MM.1S (cell line): Measurements from ENCODE around the gene CALU.

Source experiments
- DNase-seq: peaks from one replicate; pipeline ENCODE4 v3.0.0-alpha.2; 2015
- H2AFZ ChIP-seq: fragments of 300-600 bp; sonication (generic); 2 replicates; pipeline ENCODE4 v1.6.0; 2016; ENCODE audit warnings: antibody characterized with exemption, low read length
- H3F3A ChIP-seq: fragments of 300-600 bp; sonication (generic); 2 replicates; pipeline ENCODE4 v1.6.1; 2016; ENCODE audit warnings: mild to moderate bottlenecking, antibody characterized with exemption, low read length, moderate library complexity, mixed read lengths; ENCODE audit not compliant: insufficient read depth
- H3K27ac ChIP-seq: fragments of 300-600 bp; sonication (generic); 2 replicates; pipeline ENCODE4 v1.5.1; 2016; ENCODE audit warnings: mild to moderate bottlenecking, low read length
- H3K27me3 ChIP-seq: fragments of 300-600 bp; sonication (generic); replicated peaks from 2 replicates; pipeline ENCODE4 v1.6.0; 2016; ENCODE audit warnings: low read length; ENCODE audit not compliant: insufficient read depth
- H3K36me3 ChIP-seq: fragments of 300-600 bp; sonication (generic); replicated peaks from 2 replicates; pipeline ENCODE4 v1.6.1; 2016; ENCODE audit warnings: mild to moderate bottlenecking, low read length, mixed read lengths; ENCODE audit not compliant: insufficient read depth
- H3K4me1 ChIP-seq: fragments of 300-600 bp; sonication (generic); 2 replicates; pipeline ENCODE4 v1.6.1; 2016; ENCODE audit warnings: low read length, mixed read lengths
- H3K4me2 ChIP-seq: fragments of 300-600 bp; sonication (generic); 2 replicates; pipeline ENCODE4 v1.6.0; 2016; ENCODE audit warnings: low read depth, low read length
- H3K4me3 ChIP-seq: fragments of 300-600 bp; sonication (generic); 2 replicates; pipeline ENCODE4 v1.5.1; 2016; ENCODE audit warnings: low read length, mixed read lengths
- H3K79me2 ChIP-seq: fragments of 300-600 bp; sonication (generic); 2 replicates; pipeline ENCODE4 v1.6.1; 2016; ENCODE audit warnings: mixed run types, low read length, mixed read lengths
- H3K9ac ChIP-seq: fragments of 300-600 bp; sonication (generic); 2 replicates; pipeline ENCODE4 v1.6.1; 2016; ENCODE audit warnings: low read length, mixed read lengths
- H3K9me2 ChIP-seq: fragments of 300-600 bp; sonication (generic); replicated peaks from 2 replicates; pipeline ENCODE4 v1.6.1; 2016; ENCODE audit warnings: mild to moderate bottlenecking, low read length, mixed read lengths; ENCODE audit not compliant: insufficient read depth
- H3K9me3 ChIP-seq: fragments of 300-600 bp; sonication (generic); replicated peaks from 2 replicates; pipeline ENCODE4 v1.6.1; 2016; ENCODE audit warnings: mild to moderate bottlenecking, low read length, mixed read lengths; ENCODE audit not compliant: insufficient read depth
- H4K20me1 ChIP-seq: fragments of 300-600 bp; sonication (generic); 2 replicates; pipeline ENCODE4 v1.6.1; 2016; ENCODE audit warnings: mild to moderate bottlenecking, low read length, moderate library complexity, mixed read lengths; ENCODE audit not compliant: insufficient read depth
- EZH2 ChIP-seq: fragments of 300-600 bp; sonication (generic); optimal IDR thresholded peaks from 2 replicates; pipeline ENCODE3; 2017; ENCODE audit warnings: low read depth, mild to moderate bottlenecking, antibody characterized with exemption, low read length, mixed read lengths
- EZH2phosphoT487 ChIP-seq: fragments of 300-600 bp; sonication (generic); IDR thresholded peaks from 2 replicates; pipeline ENCODE4 v1.6.1; 2018; ENCODE audit warnings: antibody characterized with exemption, low read length
- TF ChIP-seq, protein P1 (sequence below): fragments of 300-600 bp; sonication (generic); IDR thresholded peaks from 2 replicates; pipeline ENCODE4 v1.5.1; 2016; ENCODE audit warnings: antibody characterized with exemption, low read length, mixed read lengths

The CALU gene

GRCh38 chr7:128737441-128737840 is 1.7 kb upstream of the CALU start:
- no peak overlapping the region for H2AFZ ChIP-seq

GRCh38 chr7:128737867-128738385 is 1.2 kb upstream of the CALU start:
- Histone ChIP-seq H3K79me2 (peaks cover 38% of the 10 kb centered on the region), H3K4me2 (no peak overlapping the region), H3K9me3 (no peaks in the 10 kb centered on the region), H3K36me3 (no peaks in the 10 kb centered on the region), H3K27me3 (no peaks in the 10 kb centered on the region), H3F3A (peaks cover 4% of the 10 kb centered on the region; the same call in 1 of the 2 replicates), H4K20me1 (peaks cover 18% of the 10 kb centered on the region), H3K27ac (no peak overlapping the region), H3K4me1 (peaks cover 16% of the 10 kb centered on the region), H3K9ac (no peak overlapping the region), H2AFZ (peak overlapping the region; percentile 78), H3K9me2 (no peaks in the 10 kb centered on the region), H3K4me3 (no peak overlapping the region)
- TF ChIP-seq EZH2 (no peak), EZH2phosphoT487 (no peak)
- TF ChIP-seq, protein P1, sequence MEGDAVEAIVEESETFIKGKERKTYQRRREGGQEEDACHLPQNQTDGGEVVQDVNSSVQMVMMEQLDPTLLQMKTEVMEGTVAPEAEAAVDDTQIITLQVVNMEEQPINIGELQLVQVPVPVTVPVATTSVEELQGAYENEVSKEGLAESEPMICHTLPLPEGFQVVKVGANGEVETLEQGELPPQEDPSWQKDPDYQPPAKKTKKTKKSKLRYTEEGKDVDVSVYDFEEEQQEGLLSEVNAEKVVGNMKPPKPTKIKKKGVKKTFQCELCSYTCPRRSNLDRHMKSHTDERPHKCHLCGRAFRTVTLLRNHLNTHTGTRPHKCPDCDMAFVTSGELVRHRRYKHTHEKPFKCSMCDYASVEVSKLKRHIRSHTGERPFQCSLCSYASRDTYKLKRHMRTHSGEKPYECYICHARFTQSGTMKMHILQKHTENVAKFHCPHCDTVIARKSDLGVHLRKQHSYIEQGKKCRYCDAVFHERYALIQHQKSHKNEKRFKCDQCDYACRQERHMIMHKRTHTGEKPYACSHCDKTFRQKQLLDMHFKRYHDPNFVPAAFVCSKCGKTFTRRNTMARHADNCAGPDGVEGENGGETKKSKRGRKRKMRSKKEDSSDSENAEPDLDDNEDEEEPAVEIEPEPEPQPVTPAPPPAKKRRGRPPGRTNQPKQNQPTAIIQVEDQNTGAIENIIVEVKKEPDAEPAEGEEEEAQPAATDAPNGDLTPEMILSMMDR = no peak
- DNase-seq = no peak

More at GRCh38 chr7:128737441-128737840, 1.7 kb upstream of the CALU start:
- DNase-seq = no peak
- no peaks in the 10 kb centered on the region for H3K9me2 ChIP-seq
- H3K36me3 ChIP-seq = no peaks in the 10 kb centered on the region
- peaks cover 13% of the 10 kb centered on the region for H4K20me1 ChIP-seq
- no peaks in the 10 kb centered on the region for H3K27me3 ChIP-seq
- no peak overlapping the region for H3K4me3 ChIP-seq
- H3K9ac ChIP-seq = no peak overlapping the region
- peaks cover 16% of the 10 kb centered on the region for H3K4me1 ChIP-seq
- TF ChIP-seq EZH2 (no peak), EZH2phosphoT487 (no peak)
- TF ChIP-seq, protein P1 = no peak
- H3K27ac ChIP-seq = no peak overlapping the region
- H3K9me3 ChIP-seq = no peaks in the 10 kb centered on the region
- no peak overlapping the region for H3K4me2 ChIP-seq
- H3K79me2 ChIP-seq = peaks cover 33% of the 10 kb centered on the region
- peaks cover 4% of the 10 kb centered on the region; the same call in 1 of the 2 replicates for H3F3A ChIP-seq

- H3F3A ChIP-seq = peaks cover 4% of the 10 kb centered on the region; the same call in 1 of the 2 replicates
- peaks cover 25% of the 10 kb centered on the region for H4K20me1 ChIP-seq
- peak overlapping the region; percentile 80 for H3K4me2 ChIP-seq
- H3K36me3 ChIP-seq = no peaks in the 10 kb centered on the region
- H3K4me3 ChIP-seq = peak overlapping the region; percentile 94
- no peaks in the 10 kb centered on the region for H3K27me3 ChIP-seq
- H3K9me3 ChIP-seq = no peaks in the 10 kb centered on the region
- H3K9ac ChIP-seq = peak overlapping the region; percentile 91
- DNase-seq = no peak
- H3K79me2 ChIP-seq = peaks cover 45% of the 10 kb centered on the region
- no peaks in the 10 kb centered on the region for H3K9me2 ChIP-seq
- peaks cover 16% of the 10 kb centered on the region for H3K4me1 ChIP-seq
- TF ChIP-seq EZH2 (no peak), EZH2phosphoT487 (no peak)
- TF ChIP-seq, protein P1 = no peak
- H3K27ac ChIP-seq = peak overlapping the region; percentile 23; the same call in 1 of the 2 replicates
- H2AFZ ChIP-seq = peak overlapping the region; percentile 78
These were observed 550 bp upstream of the CALU start for GRCh38 chr7:128738570-128739047.
